MM.1S (cell line): ENCODE results near the gene ITPRIPL2.

Experiments
- EZH2 ChIP-seq: fragments of 300-600 bp; sonication (generic); optimal IDR thresholded peaks from 2 replicates; pipeline ENCODE3; 2017; ENCODE audit warnings: low read depth, mild to moderate bottlenecking, antibody characterized with exemption, low read length, mixed read lengths
- EZH2phosphoT487 ChIP-seq: fragments of 300-600 bp; sonication (generic); IDR thresholded peaks from 2 replicates; pipeline ENCODE4 v1.6.1; 2018; ENCODE audit warnings: antibody characterized with exemption, low read length
- TF ChIP-seq, protein P1 (sequence below): fragments of 300-600 bp; sonication (generic); IDR thresholded peaks from 2 replicates; pipeline ENCODE4 v1.5.1; 2016; ENCODE audit warnings: antibody characterized with exemption, low read length, mixed read lengths

- TF ChIP-seq EZH2phosphoT487 (no peak), EZH2 (no peak)
- TF ChIP-seq, protein P1, sequence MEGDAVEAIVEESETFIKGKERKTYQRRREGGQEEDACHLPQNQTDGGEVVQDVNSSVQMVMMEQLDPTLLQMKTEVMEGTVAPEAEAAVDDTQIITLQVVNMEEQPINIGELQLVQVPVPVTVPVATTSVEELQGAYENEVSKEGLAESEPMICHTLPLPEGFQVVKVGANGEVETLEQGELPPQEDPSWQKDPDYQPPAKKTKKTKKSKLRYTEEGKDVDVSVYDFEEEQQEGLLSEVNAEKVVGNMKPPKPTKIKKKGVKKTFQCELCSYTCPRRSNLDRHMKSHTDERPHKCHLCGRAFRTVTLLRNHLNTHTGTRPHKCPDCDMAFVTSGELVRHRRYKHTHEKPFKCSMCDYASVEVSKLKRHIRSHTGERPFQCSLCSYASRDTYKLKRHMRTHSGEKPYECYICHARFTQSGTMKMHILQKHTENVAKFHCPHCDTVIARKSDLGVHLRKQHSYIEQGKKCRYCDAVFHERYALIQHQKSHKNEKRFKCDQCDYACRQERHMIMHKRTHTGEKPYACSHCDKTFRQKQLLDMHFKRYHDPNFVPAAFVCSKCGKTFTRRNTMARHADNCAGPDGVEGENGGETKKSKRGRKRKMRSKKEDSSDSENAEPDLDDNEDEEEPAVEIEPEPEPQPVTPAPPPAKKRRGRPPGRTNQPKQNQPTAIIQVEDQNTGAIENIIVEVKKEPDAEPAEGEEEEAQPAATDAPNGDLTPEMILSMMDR = no peak
Measured at GRCh38 chr16:19083670-19084069, 30.1 kb upstream of the ITPRIPL2 start.
